GM23248 (cell line): ENCODE data around the gene MCIDAS. TPM values are rescaled to one million over a fixed set of nuclear protein-coding genes. Genes with fewer than 3 reads are reported as not detected.

Source experiments
- DNase-seq: peaks from one replicate; pipeline ENCODE4 v3.0.0-alpha.2; 2015
- H2AFZ ChIP-seq: fragments of 200-600 bp; sonication (generic); 2 replicates; pipeline ENCODE4 v1.6.1; 2016; ENCODE audit warnings: antibody characterized with exemption
- H3F3A ChIP-seq: fragments of 200-600 bp; sonication (generic); 2 replicates; pipeline ENCODE4 v1.6.1; 2016; ENCODE audit warnings: mild to moderate bottlenecking, antibody characterized with exemption, mixed run types; ENCODE audit not compliant: insufficient read depth
- H3K27ac ChIP-seq: fragments of 200-600 bp; sonication (generic); 2 replicates; pipeline ENCODE4 v1.5.1; 2016; ENCODE audit warnings: mild to moderate bottlenecking
- H3K27me3 ChIP-seq: fragments of 200-600 bp; sonication (generic); replicated peaks from 2 replicates; pipeline ENCODE4 v1.6.1; 2016; ENCODE audit warnings: mild to moderate bottlenecking; ENCODE audit not compliant: insufficient read depth
- H3K36me3 ChIP-seq: fragments of 200-600 bp; sonication (generic); 2 replicates; pipeline ENCODE4 v1.6.1; 2016; ENCODE audit warnings: low read depth, mild to moderate bottlenecking
- H3K4me1 ChIP-seq: fragments of 200-600 bp; sonication (generic); 2 replicates; pipeline ENCODE4 v1.6.1; 2016; ENCODE audit warnings: mild to moderate bottlenecking; ENCODE audit not compliant: insufficient read depth
- H3K4me2 ChIP-seq: fragments of 200-600 bp; sonication (generic); one replicate; pipeline ENCODE4 v1.6.1; 2016; ENCODE audit warnings: mild to moderate bottlenecking; ENCODE audit not compliant: unreplicated experiment
- H3K4me3 ChIP-seq: fragments of 200-600 bp; sonication (generic); 2 replicates; pipeline ENCODE4 v1.5.1; 2016; ENCODE audit warnings: mild to moderate bottlenecking
- H3K79me2 ChIP-seq: fragments of 200-600 bp; sonication (generic); 2 replicates; pipeline ENCODE4 v1.6.1; 2016; ENCODE audit warnings: mild to moderate bottlenecking; ENCODE audit not compliant: insufficient read depth
- H3K9ac ChIP-seq: fragments of 200-600 bp; sonication (generic); 2 replicates; pipeline ENCODE4 v1.6.1; 2016; ENCODE audit warnings: mild to moderate bottlenecking
- H3K9me2 ChIP-seq: fragments of 200-600 bp; sonication (generic); 2 replicates; pipeline ENCODE4 v1.6.1; 2016; ENCODE audit warnings: mixed run types, mild to moderate bottlenecking, moderate library complexity; ENCODE audit not compliant: insufficient read depth
- H3K9me3 ChIP-seq: fragments of 200-600 bp; sonication (generic); one replicate; pipeline ENCODE4 v1.6.1; 2017; ENCODE audit warnings: low read depth
- H4K20me1 ChIP-seq: fragments of 200-600 bp; sonication (generic); 2 replicates; pipeline ENCODE4 v1.6.0; 2016; ENCODE audit not compliant: insufficient read depth
- EZH2 ChIP-seq: fragments of 200-600 bp; sonication (generic); IDR thresholded peaks from 2 replicates; pipeline ENCODE4 v1.6.1; 2018; ENCODE audit warnings: antibody characterized with exemption, mild to moderate bottlenecking; ENCODE audit not compliant: insufficient read depth, poor library complexity, severe bottlenecking
- EZH2phosphoT487 ChIP-seq: fragments of 200-600 bp; sonication (generic); IDR thresholded peaks from 2 replicates; pipeline ENCODE4 v1.6.1; 2018; ENCODE audit warnings: antibody characterized with exemption, moderate library complexity, mild to moderate bottlenecking, low read depth; ENCODE audit not compliant: insufficient read depth
- WGBS, 2 experiments: methylation state at CpG; one replicate each; pipeline ENCODE4 v1.1.6; 2015 to 2017; ENCODE audit warnings: low lambda C conversion rate in 2 of 2, low coverage in 1 of 2; ENCODE audit errors: missing lambda C conversion rate in 2 of 2; 5-methylcytosine and 5-hydroxymethylcytosine counted together
- in situ Hi-C: fragments of 300-500 bp; cut with MboI; formaldehyde crosslinking; loops from 2 replicates; pipeline ENCODE4 v1.15.0; 2020
- polyA plus RNA-seq: library from polyadenylated mRNA; unstranded; fragments of >200 nt; fragmentation: Nextera tagmentation; extraction: Ambion mirVana; gene quantifications from 2 replicates; pipeline ENCODE4 v1.2.1, GENCODE V29; 2016
- total RNA-seq: library from RNA; depleted of rRNA; stranded (reverse); fragments of >200 nt; shearing (Covaris generic); gene quantifications from 2 replicates; pipeline ENCODE4 v1.2.3, GENCODE V29; 2014

MCIDAS gene
- total and polyA plus RNA-seq, 2 experiments from 2014 or later, result not detected

DNA sequence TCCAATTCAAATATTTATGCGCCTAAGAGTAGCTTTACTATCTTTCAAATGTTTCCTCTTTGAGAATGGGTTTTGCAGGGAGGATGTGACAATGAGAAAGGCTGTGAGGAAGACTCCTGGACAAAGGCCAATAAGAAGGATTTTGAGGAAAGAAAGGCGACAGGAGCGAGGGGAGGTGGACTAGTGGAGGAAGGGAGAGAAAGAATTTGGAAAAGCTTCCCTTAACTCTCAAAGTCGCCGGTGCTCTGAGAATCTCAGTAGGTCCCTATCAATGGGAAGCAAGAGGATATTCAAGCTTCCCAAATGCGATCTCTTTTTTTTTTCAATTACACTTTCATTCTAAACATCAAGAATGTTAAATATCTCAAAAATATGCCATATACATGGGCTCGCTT lies 51.3 kb downstream of the MCIDAS start:
- Histone ChIP-seq H3K79me2 (no peaks in the 10 kb centered on the region), H3K27me3 (peaks cover 71% of the 10 kb centered on the region)
- in situ Hi-C loops, result loop anchor here (25.0 kb wide), 1 partner anchor 512 kb away; no protein-coding TSS in a partner anchor

DNA sequence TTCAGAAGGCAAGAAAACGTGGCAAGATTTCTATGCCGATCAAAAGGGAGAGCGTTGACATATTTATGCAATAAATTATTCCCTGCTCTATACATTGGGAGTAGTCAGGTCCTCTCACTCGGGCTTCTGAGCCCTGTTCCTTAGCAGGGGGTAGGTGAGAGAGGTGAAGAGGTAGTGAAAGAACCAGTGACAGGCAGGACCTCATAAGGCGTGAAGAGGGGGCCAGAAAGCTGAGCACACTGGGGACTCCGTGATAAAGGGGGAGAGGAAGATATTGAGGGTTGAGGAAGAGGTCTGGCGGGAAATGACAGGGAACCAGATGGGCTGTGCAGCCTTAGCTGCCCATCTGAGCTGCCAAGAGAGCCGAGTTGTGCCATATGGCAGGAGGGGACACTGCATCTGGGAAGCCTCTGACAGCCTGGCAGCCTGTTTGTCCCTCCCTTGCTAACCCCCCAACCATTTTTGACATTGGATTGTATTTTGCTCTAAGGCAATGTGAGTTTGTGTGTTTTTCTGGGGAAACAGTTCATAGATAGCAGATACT lies 53.4 kb downstream of the MCIDAS start:
- Histone ChIP-seq H3K4me1 (peaks cover 16% of the 10 kb centered on the region), H4K20me1 (no peaks in the 10 kb centered on the region), H3K79me2 (no peaks in the 10 kb centered on the region), H3K27ac (no peak overlapping the region), H3K9ac (peak overlapping the region; percentile 69), H3K27me3 (peaks cover 51% of the 10 kb centered on the region), H3F3A (peaks cover 15% of the 10 kb centered on the region), H3K4me3 (peak overlapping the region; percentile 77), H2AFZ (peak overlapping the region; percentile 73), H3K4me2 (peak overlapping the region; percentile 93), H3K9me3 (no peaks in the 10 kb centered on the region), H3K36me3 (no peaks in the 10 kb centered on the region), H3K9me2 (no peaks in the 10 kb centered on the region)
- 14 to 15% methylated on average over 8 of the region's 8 CpGs for WGBS, 2 experiments
- in situ Hi-C loops, result no loop called here
- TF ChIP-seq EZH2phosphoT487, result no peak
- TF ChIP-seq EZH2, result no peak
- DNase-seq, result no peak

More for the DNA sequence above, 51.3 kb downstream of the MCIDAS start:
- no peak for TF ChIP-seq EZH2phosphoT487
- TF ChIP-seq EZH2, result peak; percentile 74
- Histone ChIP-seq H3K4me3 (peak overlapping the region; percentile 60), H3K36me3 (no peaks in the 10 kb centered on the region), H2AFZ (no peak overlapping the region; the same call in 1 of the 2 replicates), H3K27ac (no peak overlapping the region), H3K9me2 (no peaks in the 10 kb centered on the region), H3K9ac (no peak overlapping the region), H3K4me1 (peaks cover 16% of the 10 kb centered on the region), H3F3A (peaks cover 4% of the 10 kb centered on the region; the same call in 1 of the 2 replicates), H4K20me1 (no peaks in the 10 kb centered on the region), H3K4me2 (peak overlapping the region; percentile 60), H3K9me3 (no peaks in the 10 kb centered on the region)
- DNase-seq, result no peak
- WGBS, 2 experiments, result 17 to 27% methylated on average over 7 of the region's 7 CpGs

DNA sequence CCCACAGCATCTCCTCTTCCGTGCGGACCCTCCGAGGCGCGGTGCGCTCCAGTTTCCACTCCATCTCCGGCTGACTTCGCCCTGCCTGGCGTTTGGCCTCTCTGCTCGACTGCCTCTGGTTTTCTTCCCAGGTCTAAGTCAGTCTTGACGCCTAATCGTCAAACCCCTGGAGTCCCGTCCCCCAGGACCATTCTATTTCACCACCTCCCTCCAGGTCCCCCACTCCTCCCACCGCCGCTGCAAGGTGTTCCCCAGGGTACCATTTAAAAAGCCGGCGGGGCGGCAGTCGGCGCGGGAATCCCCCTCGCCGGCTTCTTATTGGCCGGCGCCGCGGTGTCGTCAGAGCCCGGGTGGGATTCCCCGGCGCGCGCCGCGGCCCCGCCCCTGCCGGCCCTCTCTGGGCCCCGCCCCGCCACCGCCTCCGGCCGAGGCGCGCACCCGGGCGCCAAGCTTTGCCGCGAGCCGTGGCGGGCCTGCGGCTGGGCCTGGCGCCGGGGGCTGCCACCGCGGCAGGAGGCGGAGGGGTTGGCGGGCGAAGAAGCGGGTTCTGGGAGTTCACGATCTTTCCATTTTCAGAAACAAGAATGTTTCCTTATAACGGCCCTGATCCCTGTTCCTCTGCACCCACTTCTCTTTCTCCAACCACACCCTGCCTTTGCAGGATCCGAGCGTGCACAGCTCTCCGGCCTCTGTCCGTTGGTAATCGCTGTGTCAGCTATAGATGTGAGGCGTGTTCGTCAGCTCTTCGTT lies 54.0 kb downstream of the MCIDAS start, which contains the start of gene CDC20B:
Gene CDC20B (minus strand): TSS at position 241 of the 750 bp plus-strand sequence. CDS start 177 bp downstream, at position 64.
- no peaks in the 10 kb centered on the region for H3K36me3 ChIP-seq
- WGBS, 2 experiments, result 1% methylated on average over 52 to 64 of the region's 69 CpGs
- in situ Hi-C loops, result no loop called here
- H3K4me3 ChIP-seq, result peak within 1 kb of the TSS; percentile 77
- no peaks in the 10 kb centered on the region for H3K79me2 ChIP-seq
- H3F3A ChIP-seq, result peaks cover 21% of the 10 kb centered on the region
- peak; percentile 93 for DNase-seq
- no peak for TF ChIP-seq EZH2phosphoT487
- no peak for TF ChIP-seq EZH2
- peaks cover 45% of the 10 kb centered on the region for H3K27me3 ChIP-seq
- no peaks in the 10 kb centered on the region for H3K9me2 ChIP-seq
- H3K4me1 ChIP-seq, result peaks cover 16% of the 10 kb centered on the region
- peak within 1 kb of the TSS; percentile 93 for H3K4me2 ChIP-seq
- H3K9ac ChIP-seq, result peak within 1 kb of the TSS; percentile 69
- no peak within 1 kb of the TSS for H3K27ac ChIP-seq
- H3K9me3 ChIP-seq, result no peaks in the 10 kb centered on the region
- H2AFZ ChIP-seq, result peak within 1 kb of the TSS; percentile 79
- no peaks in the 10 kb centered on the region for H4K20me1 ChIP-seq

DNA sequence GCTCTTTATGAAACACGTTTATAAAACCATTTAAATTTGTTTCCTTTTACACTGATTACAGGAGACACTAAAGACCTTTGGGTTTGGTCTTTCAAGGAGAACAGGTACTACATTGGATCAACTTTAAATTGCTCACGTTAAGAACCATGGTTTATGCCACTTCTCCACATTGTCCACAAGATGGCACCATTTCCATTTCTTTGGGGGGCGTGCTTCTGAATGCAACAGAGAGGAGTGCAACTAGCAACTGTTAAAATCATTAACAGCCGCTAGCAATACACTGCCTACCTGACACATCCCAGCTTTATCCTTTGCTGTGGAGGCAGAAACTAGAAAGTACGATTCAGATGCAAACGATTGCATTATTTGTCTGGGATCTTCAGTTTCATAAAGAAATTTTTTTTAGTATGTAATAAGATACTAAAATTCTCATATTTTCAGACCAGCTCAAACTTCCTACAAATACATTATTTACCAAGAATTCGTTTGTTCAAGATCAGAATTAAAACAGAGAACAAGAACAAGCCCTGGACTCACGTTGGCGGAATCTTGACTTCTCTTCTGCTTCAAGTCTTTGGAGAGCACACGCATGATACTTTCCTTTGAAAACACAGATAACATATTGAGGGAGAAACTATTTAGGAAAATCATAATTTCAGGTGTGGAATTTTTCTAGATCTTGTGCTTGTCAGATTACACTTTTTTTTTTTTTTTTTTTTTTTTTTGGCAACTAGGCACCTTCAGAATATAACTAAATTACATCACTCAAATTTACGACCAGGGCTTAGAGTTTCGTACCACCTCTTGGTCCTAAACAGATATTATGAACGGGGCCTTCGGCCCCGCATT lies 54.8 kb downstream of the MCIDAS start:
- TF ChIP-seq EZH2phosphoT487 (no peak), EZH2 (no peak)
- peaks cover 16% of the 10 kb centered on the region for H3K4me1 ChIP-seq
- peak overlapping the region; percentile 93 for H3K4me2 ChIP-seq
- no peaks in the 10 kb centered on the region for H3K79me2 ChIP-seq
- no peaks in the 10 kb centered on the region for H3K36me3 ChIP-seq
- peaks cover 36% of the 10 kb centered on the region for H3K27me3 ChIP-seq
- no peaks in the 10 kb centered on the region for H3K9me2 ChIP-seq
- peak overlapping the region; percentile 79 for H2AFZ ChIP-seq
- peak; percentile 83 for DNase-seq
- no peaks in the 10 kb centered on the region for H3K9me3 ChIP-seq
- H3K9ac ChIP-seq, result peak overlapping the region; percentile 45; the same call in 1 of the 2 replicates
- peak overlapping the region; percentile 77 for H3K4me3 ChIP-seq
- no peaks in the 10 kb centered on the region for H4K20me1 ChIP-seq
- H3F3A ChIP-seq, result peaks cover 25% of the 10 kb centered on the region
- H3K27ac ChIP-seq, result no peak overlapping the region
- 15 to 18% methylated on average over 15 of the region's 15 CpGs for WGBS, 2 experiments
- in situ Hi-C loops, result no loop called here
